Stomach (tissue), 9 donors: ENCODE measurements around the gene KCNIP4. TPM values are rescaled to one million over a fixed set of nuclear protein-coding genes. Genes with fewer than 3 reads are reported as not detected.

Experiments used
- DNase-seq, 2 donors: peaks; one replicate each; pipeline versions ENCODE4 v3.0.0 to v3.0.0-alpha.2; 2013 to 2019
- H3K27ac ChIP-seq, 5 donors: fragments of 200-600 bp in 4 of 5; sonication (generic) in 4 of 5; one replicate each; pipeline ENCODE4 v1.5.1; 2013 to 2019; ENCODE audit warnings: mild to moderate bottlenecking in 1 of 5, moderate library complexity in 1 of 5
- H3K27me3 ChIP-seq, 3 donors: fragments of 200-600 bp; sonication (generic); one replicate each; pipeline ENCODE4 v1.5.1; 2017 to 2019; ENCODE audit warnings: mixed run types in 1 of 3
- H3K36me3 ChIP-seq, 4 donors: fragments of 200-600 bp; sonication (generic); 1 replicate in 3 of 4; 2 replicates in 1 of 4; pipeline ENCODE4 v1.5.1; 2016 to 2019
- H3K4me1 ChIP-seq, 4 donors: fragments of 200-600 bp; sonication (generic); one replicate each; pipeline ENCODE4 v1.5.1; 2016 to 2019
- H3K4me3 ChIP-seq, 4 donors: fragments of 200-600 bp; sonication (generic) in 3 of 4; one replicate each; pipeline ENCODE4 v1.5.1; 2016 to 2019; ENCODE audit warnings: mild to moderate bottlenecking in 1 of 4
- H3K9me3 ChIP-seq, 4 donors: fragments of 200-600 bp; sonication (generic); one replicate each; pipeline ENCODE4 v1.5.1; 2016 to 2019
- EP300 ChIP-seq: sonication (generic); formaldehyde crosslinking; IDR thresholded peaks from one replicate; pipeline ENCODE4 v1.6.1; 2017; ENCODE audit warnings: antibody characterized with exemption
- POLR2A ChIP-seq, 4 donors: fragments of 450-650 bp; IDR thresholded peaks; one replicate each; pipeline ENCODE4 v1.6.1; 2016; ENCODE audit warnings: antibody characterized with exemption in 4 of 4, control low read depth in 2 of 4, mild to moderate bottlenecking in 1 of 4, moderate library complexity in 1 of 4
- POLR2AphosphoS5 ChIP-seq, 3 donors: sonication (generic); formaldehyde crosslinking; IDR thresholded peaks; one replicate each; pipeline ENCODE4 v1.6.1; 2016; ENCODE audit warnings: antibody characterized with exemption in 3 of 3
- WGBS, 5 donors: extraction: QIAGEN DNeasy Blood & Tissue Kit in 3 of 5; methylation state at CpG; one replicate each; pipeline versions ENCODE4 v1.1.5 to v1.1.7; 2013 to 2018; 5-methylcytosine and 5-hydroxymethylcytosine counted together
- intact Hi-C: fragments of 100-400 bp; cut with DNase I; formaldehyde crosslinking; loops from one replicate; pipeline ENCODE4 v1.15.1; 2023; ENCODE audit warnings: low total_unique reads
- polyA plus RNA-seq, 3 donors: library from polyadenylated mRNA; stranded (reverse); fragments of 200-250 nt; gene quantifications; one replicate each; pipeline ENCODE4 v1.2.3, GENCODE V29; 2013
- total RNA-seq, 5 donors: library from RNA; depleted of rRNA; stranded (reverse); fragments of >200 nt; gene quantifications; one replicate each; pipeline versions ENCODE4 v1.1.0 to v1.2.3, GENCODE V29; 2014 to 2016
- TF ChIP-seq, protein P1 (sequence below), 7 experiments: fragments of 450-650 bp in 4 of 7; fragments of 200-600 bp in 3 of 7; sonication (generic) in 3 of 7; IDR thresholded peaks; one replicate each; pipeline ENCODE4 v1.5.1; 2016 to 2019; ENCODE audit warnings: antibody characterized with exemption in 7 of 7, control low read depth in 2 of 7, mild to moderate bottlenecking in 1 of 7
- donor health status: healthy with polysubstance abuse.
- donor health status: Bipolar disorder and iron deficiency.
- donor health status: healthy.

Gene KCNIP4
- total and polyA plus RNA-seq, 8 donors: 0.23 to 1.8 (median 1.3) TPM; not detected in 4

DNA sequence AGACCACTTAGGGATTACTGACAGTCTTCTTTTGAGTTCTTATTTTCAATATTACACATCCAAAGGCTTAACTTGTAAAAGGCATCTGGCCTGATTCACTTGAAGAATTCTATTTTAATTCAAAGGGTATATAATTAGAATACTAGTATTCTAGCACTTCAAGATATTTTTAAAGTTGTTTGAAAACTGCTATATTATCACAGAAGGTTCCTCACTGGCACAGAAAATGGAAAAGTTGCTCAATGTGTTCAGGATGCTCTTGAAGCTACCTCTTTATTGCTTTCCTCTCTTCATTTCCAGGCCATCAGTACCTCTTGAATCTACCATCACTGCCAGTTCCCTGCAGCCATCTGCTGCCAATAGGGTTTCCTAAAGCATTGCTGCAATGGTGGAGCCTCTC lies 271.4 kb downstream of the KCNIP4 start:
- no peaks in the 10 kb centered on the region for H3K9me3 ChIP-seq
- no peak for DNase-seq
- no peak overlapping the region for H3K27ac ChIP-seq
- H3K4me3 ChIP-seq: no peak overlapping the region
- H3K36me3 ChIP-seq: no peaks in the 10 kb centered on the region
- TF ChIP-seq, protein P1, sequence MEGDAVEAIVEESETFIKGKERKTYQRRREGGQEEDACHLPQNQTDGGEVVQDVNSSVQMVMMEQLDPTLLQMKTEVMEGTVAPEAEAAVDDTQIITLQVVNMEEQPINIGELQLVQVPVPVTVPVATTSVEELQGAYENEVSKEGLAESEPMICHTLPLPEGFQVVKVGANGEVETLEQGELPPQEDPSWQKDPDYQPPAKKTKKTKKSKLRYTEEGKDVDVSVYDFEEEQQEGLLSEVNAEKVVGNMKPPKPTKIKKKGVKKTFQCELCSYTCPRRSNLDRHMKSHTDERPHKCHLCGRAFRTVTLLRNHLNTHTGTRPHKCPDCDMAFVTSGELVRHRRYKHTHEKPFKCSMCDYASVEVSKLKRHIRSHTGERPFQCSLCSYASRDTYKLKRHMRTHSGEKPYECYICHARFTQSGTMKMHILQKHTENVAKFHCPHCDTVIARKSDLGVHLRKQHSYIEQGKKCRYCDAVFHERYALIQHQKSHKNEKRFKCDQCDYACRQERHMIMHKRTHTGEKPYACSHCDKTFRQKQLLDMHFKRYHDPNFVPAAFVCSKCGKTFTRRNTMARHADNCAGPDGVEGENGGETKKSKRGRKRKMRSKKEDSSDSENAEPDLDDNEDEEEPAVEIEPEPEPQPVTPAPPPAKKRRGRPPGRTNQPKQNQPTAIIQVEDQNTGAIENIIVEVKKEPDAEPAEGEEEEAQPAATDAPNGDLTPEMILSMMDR (IDR thresholded peaks at IDR 0.05): no peak
- TF ChIP-seq POLR2A (IDR thresholded peaks at IDR 0.05): no peak
- TF ChIP-seq POLR2AphosphoS5 (IDR thresholded peaks at IDR 0.05): no peak
- TF ChIP-seq EP300: no peak
- H3K27me3 ChIP-seq: no peaks in the 10 kb centered on the region
- no peaks in the 10 kb centered on the region for H3K4me1 ChIP-seq
- intact Hi-C loops: no loop called here

DNA sequence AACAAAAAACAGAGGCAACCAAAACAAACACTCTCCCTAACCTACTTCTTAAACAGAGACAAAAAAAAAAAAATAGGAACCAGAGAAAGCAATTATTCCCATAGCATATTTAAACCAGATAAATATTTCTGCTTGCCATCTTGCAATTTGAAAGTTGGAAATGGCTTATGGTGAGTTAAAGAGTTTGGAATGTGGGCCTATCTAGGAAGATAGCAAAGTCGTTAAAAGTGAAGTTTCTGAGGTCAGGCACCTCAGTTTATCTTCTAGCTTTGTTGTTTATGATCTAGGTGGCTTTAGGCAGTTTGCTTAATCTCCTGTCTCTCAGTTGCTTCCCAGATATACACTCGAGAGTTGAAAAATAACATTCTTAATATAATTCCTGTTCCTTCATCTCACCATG lies 284.2 kb downstream of the KCNIP4 start:
- Histone ChIP-seq H3K27me3 (no peaks in the 10 kb centered on the region), H3K9me3 (peaks cover 0 to 7% (median 0%) of the 10 kb centered on the region in 4 donors), H3K36me3 (no peaks in the 10 kb centered on the region), H3K27ac (no peak overlapping the region), H3K4me1 (no peaks in the 10 kb centered on the region), H3K4me3 (no peak overlapping the region)
- DNase-seq: no peak
- intact Hi-C loops: no loop called here
- WGBS, 5 donors: 8 to 41% (median 30%) methylated on average over 2 of the region's 2 CpGs
- TF ChIP-seq EP300: no peak
- TF ChIP-seq, protein P1 (IDR thresholded peaks at IDR 0.05): no peak
- no peak for TF ChIP-seq POLR2A (IDR thresholded peaks at IDR 0.05)
- TF ChIP-seq POLR2AphosphoS5 (IDR thresholded peaks at IDR 0.05): no peak

DNA sequence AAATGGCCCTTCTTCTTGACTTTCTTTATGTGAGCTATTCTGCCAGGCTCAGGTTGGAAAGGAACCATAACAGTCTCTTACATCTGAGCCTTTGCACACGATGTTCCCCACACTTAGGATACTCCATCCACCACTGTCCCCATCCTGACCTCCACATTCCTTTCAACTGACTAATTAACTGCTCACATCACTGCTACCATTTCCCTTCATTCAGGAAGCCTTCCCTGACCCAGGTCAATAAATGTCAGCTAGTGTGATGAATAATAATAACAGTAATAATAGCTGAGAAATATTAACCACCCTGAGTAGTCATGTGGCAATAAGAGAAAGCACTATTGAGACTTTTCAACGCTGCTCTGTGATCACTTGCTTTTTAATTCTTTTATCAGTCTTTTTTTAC lies 291.7 kb downstream of the KCNIP4 start:
- TF ChIP-seq, protein P1 (IDR thresholded peaks at IDR 0.05): no peak
- TF ChIP-seq EP300 (no peak), POLR2A (IDR thresholded peaks at IDR 0.05) (no peak), POLR2AphosphoS5 (IDR thresholded peaks at IDR 0.05) (no peak)
- 38 to 55% (median 44%) methylated on average over 2 of the region's 2 CpGs for WGBS, 5 donors
- H3K27me3 ChIP-seq: no peaks in the 10 kb centered on the region

DNA sequence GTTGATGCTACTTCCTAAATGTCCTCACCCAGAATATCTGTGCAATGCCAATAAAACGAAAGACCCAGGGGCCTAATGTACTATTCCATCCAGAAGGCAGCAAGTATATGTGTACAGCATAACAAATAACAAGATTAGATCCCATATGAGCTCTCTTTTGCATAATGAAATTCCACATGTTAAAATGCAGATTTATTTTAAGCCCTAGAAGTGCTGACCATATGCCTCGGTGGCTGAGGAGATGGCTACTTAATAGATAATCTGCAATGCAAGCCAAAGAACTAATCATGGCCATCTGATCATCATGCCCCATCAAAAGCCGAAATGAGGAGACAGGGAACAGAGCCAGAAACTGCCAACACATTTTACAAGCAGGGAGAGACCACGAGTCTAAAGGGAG lies 293.5 kb downstream of the KCNIP4 start:
- H3K9me3 ChIP-seq: no peaks in the 10 kb centered on the region
- no peaks in the 10 kb centered on the region for H3K27me3 ChIP-seq
- no peak overlapping the region for H3K27ac ChIP-seq
- H3K4me1 ChIP-seq: peaks cover 0 to 6% (median 0%) of the 10 kb centered on the region in 4 donors
- TF ChIP-seq POLR2A (IDR thresholded peaks at IDR 0.05) (no peak), EP300 (no peak), POLR2AphosphoS5 (IDR thresholded peaks at IDR 0.05) (no peak)
- TF ChIP-seq, protein P1 (IDR thresholded peaks at IDR 0.05): no peak
- no peak overlapping the region for H3K4me3 ChIP-seq
- 59 to 65% (median 63%) methylated on average over 4 of the region's 4 CpGs for WGBS, 5 donors
- intact Hi-C loops: no loop called here
- no peaks in the 10 kb centered on the region for H3K36me3 ChIP-seq
- DNase-seq: peak in 1 of 2 donors; percentile 6

More for the DNA sequence above, 291.7 kb downstream of the KCNIP4 start:
- H3K36me3 ChIP-seq: no peaks in the 10 kb centered on the region
- intact Hi-C loops: no loop called here
- H3K4me1 ChIP-seq: peaks cover 0 to 6% (median 0%) of the 10 kb centered on the region in 4 donors
- H3K9me3 ChIP-seq: no peaks in the 10 kb centered on the region
- no peak overlapping the region for H3K4me3 ChIP-seq
- no peak overlapping the region for H3K27ac ChIP-seq
- peak in 1 of 2 donors; percentile 7 for DNase-seq
